GM12878 (cell line): ENCODE measurements around the gene VPS39. TPM values are rescaled to one million over a fixed set of nuclear protein-coding genes. Genes with fewer than 3 reads are reported as not detected.

ENCODE experiments used
- ATAC-seq: fragments of 200-7000 bp; cut with Tn5 transposase; 3 replicates; pipeline ENCODE4 v1.9.1; 2020; ENCODE audit warnings: mild to moderate bottlenecking, moderate library complexity
- BruUV-seq: library from RNA; stranded (reverse); fragments of 400-500 nt; replicated peaks from 2 replicates; lab custom pipeline; 2021; lab: Mats Ljungman, UMichigan
- CTCF ChIA-PET: fragments of 300-600 bp; sonication (Branson Sonifier 250); formaldehyde crosslinking; extraction: SDS; loops from one replicate; lab custom pipeline; 2021; ENCODE audit warnings: inconsistent platforms; lab: Yijun Ruan, JAX
- POLR2A ChIA-PET: fragments of 350-600 bp; formaldehyde crosslinking; extraction: SDS; loops from one replicate; lab custom pipeline; 2021; ENCODE audit warnings: inconsistent platforms; lab: Charles Lee
- RAD21 ChIA-PET: fragments of 300-600 bp; sonication (Branson Sonifier 250); formaldehyde crosslinking; loops from one replicate; lab custom pipeline; 2023; ENCODE audit warnings: antibody characterized with exemption; ENCODE audit not compliant: unreplicated experiment; lab: Charles Lee
- SMC1A ChIA-PET: fragments of 300-600 bp; sonication (Branson Sonifier 250); formaldehyde crosslinking; loops from one replicate; lab custom pipeline; 2023; ENCODE audit not compliant: unreplicated experiment, uncharacterized antibody; lab: Charles Lee
- DNase-seq: peaks from one replicate; pipeline ENCODE4 v3.0.0-alpha.2; 2011; ENCODE audit warnings: low read depth, low spot score
- FAIRE-seq: peaks from 3 replicates; lab custom pipeline; 2011; peaks lifted over from hg19 to GRCh38; lab: Jason Lieb, UNC
- H2AFZ ChIP-seq: 2 replicates; pipeline ENCODE4 v1.6.0; 2011; ENCODE audit warnings: low read depth, low read length, control low read depth; ENCODE audit not compliant: control insufficient read depth
- H3K27ac ChIP-seq: 2 replicates; pipeline ENCODE4 v1.5.1; 2011; ENCODE audit warnings: control low read depth; ENCODE audit not compliant: control insufficient read depth, insufficient read depth
- H3K27me3 ChIP-seq, 2 experiments: replicated peaks in 1 of 2; 2 replicates each; pipeline versions ENCODE4 v1.6.0 to v1.6.1; 2011; ENCODE audit warnings: low read length in 1 of 2; ENCODE audit not compliant: control insufficient read depth in 2 of 2, insufficient read depth in 2 of 2
- H3K36me3 ChIP-seq, 2 experiments: 2 replicates each; pipeline ENCODE4 v1.5.1; 2011; ENCODE audit warnings: low read length in 1 of 2; ENCODE audit not compliant: control insufficient read depth in 2 of 2, insufficient read depth in 2 of 2
- H3K4me1 ChIP-seq: 2 replicates; pipeline ENCODE4 v1.6.1; 2011; ENCODE audit warnings: mild to moderate bottlenecking, low read length, moderate library complexity, mixed read lengths; ENCODE audit not compliant: control insufficient read depth, insufficient read depth
- H3K4me2 ChIP-seq: 2 replicates; pipeline ENCODE4 v1.6.0; 2011; ENCODE audit warnings: control low read depth; ENCODE audit not compliant: control insufficient read depth, insufficient read depth
- H3K4me3 ChIP-seq: fragments of 200-600 bp; sonication (generic); 2 replicates; pipeline ENCODE4 v1.5.1; 2016
- H3K79me2 ChIP-seq: 2 replicates; pipeline ENCODE4 v1.6.0; 2011; ENCODE audit warnings: low read length; ENCODE audit not compliant: control insufficient read depth, insufficient read depth
- H3K9ac ChIP-seq: 2 replicates; pipeline ENCODE4 v1.8.0; 2011; ENCODE audit warnings: low read length, control low read depth, mixed read lengths; ENCODE audit not compliant: control insufficient read depth, insufficient read depth
- H3K9me3 ChIP-seq: replicated peaks from 3 replicates; pipeline ENCODE4 v1.5.1; 2011; ENCODE audit warnings: mild to moderate bottlenecking, low read length; ENCODE audit not compliant: control insufficient read depth, insufficient read depth
- H4K20me1 ChIP-seq: 2 replicates; pipeline ENCODE4 v1.6.0; 2011; ENCODE audit not compliant: control insufficient read depth, insufficient read depth
- ATF3 ChIP-seq: IDR thresholded peaks from 2 replicates; pipeline ENCODE4 v1.6.1; 2011; ENCODE audit warnings: low read depth, mild to moderate bottlenecking, low read length, moderate library complexity, borderline replicate concordance; ENCODE audit errors: extremely low read depth
- BCL11A ChIP-seq: IDR thresholded peaks from 2 replicates; pipeline ENCODE4 v1.6.1; 2011; ENCODE audit warnings: low read depth, low read length
- BRCA1 ChIP-seq: IDR thresholded peaks from 2 replicates; pipeline ENCODE4 v1.6.1; 2011; ENCODE audit warnings: low read depth, low read length, improper control_type of control experiment
- CHD1 ChIP-seq: IDR thresholded peaks from 2 replicates; pipeline ENCODE4 v1.6.1; 2012; ENCODE audit warnings: low read depth, low read length, improper control_type of control experiment
- EED ChIP-seq: sonication (generic); IDR thresholded peaks from 2 replicates; pipeline ENCODE4 v1.6.1; 2016; ENCODE audit warnings: antibody characterized with exemption, low read depth
- MEF2B ChIP-seq: fragments of 450-650 bp; IDR thresholded peaks from 2 replicates; pipeline ENCODE4 v1.6.1; 2018; ENCODE audit warnings: mild to moderate bottlenecking, moderate library complexity; ENCODE audit not compliant: partially characterized antibody, poor library complexity, severe bottlenecking
- MYB ChIP-seq: fragments of 150-350 bp; IDR thresholded peaks from 2 replicates; pipeline ENCODE4 v1.6.1; 2014; ENCODE audit warnings: mild to moderate bottlenecking, low read depth, low read length, borderline replicate concordance
- MYC ChIP-seq: IDR thresholded peaks from 2 replicates; pipeline ENCODE4 v1.6.1; 2011; ENCODE audit warnings: mild to moderate bottlenecking, low read length, moderate library complexity, inconsistent platforms; ENCODE audit not compliant: insufficient read depth, insufficient replicate concordance, insufficient read length, severe bottlenecking
- NFXL1 ChIP-seq: fragments of 450-650 bp; IDR thresholded peaks from 2 replicates; pipeline ENCODE4 v1.6.1; 2017; ENCODE audit warnings: antibody characterized with exemption, mild to moderate bottlenecking, borderline replicate concordance
- RUNX3 ChIP-seq: IDR thresholded peaks from 2 replicates; pipeline ENCODE4 v1.6.1; 2012; ENCODE audit warnings: low read length, inconsistent platforms
- SRF ChIP-seq, 2 experiments: IDR thresholded peaks; 2 replicates each; pipeline ENCODE4 v1.6.1; 2011; ENCODE audit warnings: low read depth in 2 of 2, low read length in 2 of 2, mild to moderate bottlenecking in 1 of 2, moderate library complexity in 1 of 2
- TCF12 ChIP-seq: IDR thresholded peaks from 2 replicates; pipeline ENCODE4 v1.6.1; 2011; ENCODE audit warnings: low read depth, mild to moderate bottlenecking, low read length
- ZNF687 ChIP-seq: fragments of 450-650 bp; IDR thresholded peaks from 2 replicates; pipeline ENCODE4 v1.6.1; 2017; ENCODE audit warnings: mild to moderate bottlenecking, moderate library complexity
- ZSCAN29 ChIP-seq: fragments of 450-650 bp; IDR thresholded peaks from 2 replicates; pipeline ENCODE4 v1.6.1; 2017; ENCODE audit warnings: mild to moderate bottlenecking, moderate library complexity
- WGBS: methylation state at CpG from one replicate; pipeline ENCODE4 v1.1.6; 2016; ENCODE audit warnings: low lambda C conversion rate; ENCODE audit not compliant: insufficient replicate concordance, insufficient coverage; ENCODE audit errors: missing lambda C conversion rate; 5-methylcytosine and 5-hydroxymethylcytosine counted together
- in situ Hi-C: fragments of 300-500 bp; cut with MboI; formaldehyde crosslinking; loops from 9 replicates; pipeline ENCODE4 v1.14.3; 2018; ENCODE audit warnings: mixed read lengths
- intact Hi-C: fragments of 100-400 bp; cut with micrococcal nuclease; formaldehyde crosslinking; loops from one replicate; pipeline ENCODE4 v1.14.2; 2022; ENCODE audit not compliant: unreplicated experiment
- polyA plus RNA-seq, 11 experiments: library from polyadenylated mRNA; depleted of rRNA in 4 of 11; unstranded in 6 of 11; stranded (reverse) in 5 of 11; fragments of >200 nt; fragmentation: Nextera tagmentation in 4 of 11; fragmentation: Illumina TruSeq in 1 of 11; extraction: Ambion mirVana in 4 of 11; extraction: Trizol in 1 of 11; gene quantifications; 1 replicate in 1 of 11; 2 replicates in 10 of 11; pipeline versions ENCODE4 v1.2.1 to v1.2.3, GENCODE V29; 2011 to 2016; ENCODE audit warnings: inconsistent platforms in 2 of 11, missing spikeins in 2 of 11, low read depth in 1 of 11
- total RNA-seq, 4 experiments: library from RNA; depleted of rRNA in 3 of 4; stranded (reverse); fragments of >200 nt in 3 of 4; fragmentation: Illumina TruSeq in 1 of 4; extraction: Trizol in 1 of 4; gene quantifications; 2 replicates each; pipeline versions ENCODE4 v1.2.1 to v1.2.3, GENCODE V29; 2013 to 2021
- TF ChIP-seq, protein P1 (sequence below): IDR thresholded peaks from 2 replicates; pipeline ENCODE4 v1.6.1; 2012; ENCODE audit warnings: low read length, inconsistent platforms

VPS39 gene
- total and polyA plus RNA-seq, 10 of the 15 experiments (the other 5 are each of a cell fraction or from before 2014, with no cell fraction given): 4.9 to 50.0 (median 36.2) TPM

DNA sequence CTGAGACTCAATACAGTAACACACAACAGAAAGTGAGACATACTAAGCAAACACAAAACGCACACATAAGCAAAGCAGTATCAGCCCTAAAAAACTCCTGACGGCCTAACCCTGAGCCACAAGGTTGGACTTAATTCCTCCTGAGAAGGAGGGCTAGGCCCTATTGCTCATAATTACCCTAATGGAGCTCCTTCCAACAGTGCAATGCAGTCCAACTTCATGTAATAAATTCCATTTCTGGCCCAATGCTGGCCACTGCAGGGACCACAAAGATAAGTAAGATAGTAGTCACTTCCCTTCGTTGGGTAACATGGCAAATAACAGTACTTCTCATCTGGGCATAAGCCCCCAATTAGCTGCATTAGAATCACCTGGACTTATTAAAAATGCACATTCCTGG lies 4.2 kb downstream of the VPS39 start:
- no TSS peak for BruUV-seq
- H3K4me3 ChIP-seq: no peak overlapping the region
- peaks cover 30% of the 10 kb centered on the region for H3K79me2 ChIP-seq
- no peak for FAIRE-seq
- no peak overlapping the region for H3K27ac ChIP-seq
- POLR2A ChIA-PET: no interaction called here
- H3K36me3 ChIP-seq: no peaks in the 10 kb centered on the region; a peak in 1 of 4 replicates
- SMC1A ChIA-PET: no interaction called here
- WGBS: 99% methylated on average over 3 of the region's 3 CpGs
- RAD21 ChIA-PET: no interaction called here
- DNase-seq: no peak
- no peak overlapping the region for H3K4me2 ChIP-seq
- H2AFZ ChIP-seq: no peak overlapping the region
- no peak overlapping the region for H3K9ac ChIP-seq
- H4K20me1 ChIP-seq: no peaks in the 10 kb centered on the region
- in situ Hi-C loops: no loop called here
- 0 out of 2 replicates have a peak, but pooled peaks cover 3% of the 10 kb centered on the region for H3K4me1 ChIP-seq
- CTCF ChIA-PET: no interaction called here
- TF ChIP-seq MEF2B: no peak
- no peak for TF ChIP-seq BCL11A
- no peak for TF ChIP-seq ZSCAN29
- no peak for TF ChIP-seq RUNX3
- TF ChIP-seq SRF (IDR thresholded peaks at IDR 0.05; ENCODE audit: low read depth in 2 of 2, low read length in 2 of 2): no peak
- TF ChIP-seq CHD1: no peak
- no peak for TF ChIP-seq BRCA1
- no peak for TF ChIP-seq ATF3
- TF ChIP-seq ZNF687: no peak
- no peak for TF ChIP-seq NFXL1
- TF ChIP-seq, protein P1, sequence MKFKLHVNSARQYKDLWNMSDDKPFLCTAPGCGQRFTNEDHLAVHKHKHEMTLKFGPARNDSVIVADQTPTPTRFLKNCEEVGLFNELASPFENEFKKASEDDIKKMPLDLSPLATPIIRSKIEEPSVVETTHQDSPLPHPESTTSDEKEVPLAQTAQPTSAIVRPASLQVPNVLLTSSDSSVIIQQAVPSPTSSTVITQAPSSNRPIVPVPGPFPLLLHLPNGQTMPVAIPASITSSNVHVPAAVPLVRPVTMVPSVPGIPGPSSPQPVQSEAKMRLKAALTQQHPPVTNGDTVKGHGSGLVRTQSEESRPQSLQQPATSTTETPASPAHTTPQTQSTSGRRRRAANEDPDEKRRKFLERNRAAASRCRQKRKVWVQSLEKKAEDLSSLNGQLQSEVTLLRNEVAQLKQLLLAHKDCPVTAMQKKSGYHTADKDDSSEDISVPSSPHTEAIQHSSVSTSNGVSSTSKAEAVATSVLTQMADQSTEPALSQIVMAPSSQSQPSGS: no peak
- TF ChIP-seq TCF12: no peak
- no peak for TF ChIP-seq MYB
- no peak for TF ChIP-seq MYC
- TF ChIP-seq EED: no peak
- no peak for ATAC-seq
- H3K27me3 ChIP-seq: no peaks in the 10 kb centered on the region
- intact Hi-C loops: no loop called here
- H3K9me3 ChIP-seq: no peaks in the 10 kb centered on the region
